ENCODE measurements around the gene MYH1. TPM values are rescaled to one million over a fixed set of nuclear protein-coding genes. Genes with fewer than 3 reads are reported as not detected.

MYH1 gene
- total and polyA plus RNA-seq, 10 of the 15 experiments (the other 5 are each of a cell fraction or from before 2014, with no cell fraction given) = 0.01 TPM; not detected in 9

GRCh38 chr17:10563991-10564660 is 45.8 kb upstream of the MYH1 start:
- RAD21 ChIA-PET (ENCODE audit: unreplicated experiment) = no interaction called here
- CTCF ChIA-PET = interaction anchor here (0.6 kb wide), 1 partner anchor 171 kb away, joined by 4 read pairs; no protein-coding TSS in a partner anchor
- no peak overlapping the region for H3K4me2 ChIP-seq (ENCODE audit: control insufficient read depth, insufficient read depth)
- peaks cover 0 to 2% of the 10 kb centered on the region in 2 experiments; a peak in 2 of 4 replicates for H3K27me3 ChIP-seq (replicated peaks in 1 of 2; ENCODE audit: control insufficient read depth in 2 of 2, insufficient read depth in 2 of 2, low read length in 1 of 2)
- TF ChIP-seq STAT1 (conservative IDR thresholded peaks at IDR 0.05) (no peak), ATF7 (IDR thresholded peaks at IDR 0.05; ENCODE audit: low read depth) (no peak), LARP7 (IDR thresholded peaks at IDR 0.05) (no peak), ZBTB4 (CRISPR knock-in tag; IDR thresholded peaks at IDR 0.05) (no peak), PAX5 (IDR thresholded peaks at IDR 0.05; ENCODE audit: borderline replicate concordance, low read depth, low read length) (no peak), NFYB (IDR thresholded peaks at IDR 0.05; ENCODE audit: insufficient read depth, low read depth, low read length) (no peak), KAT2A (conservative IDR thresholded peaks at IDR 0.05; ENCODE audit: control insufficient read depth, low read depth, low read length) (no peak)
- DNase-seq (ENCODE audit: low read depth, low spot score) = no peak
- H3K4me3 ChIP-seq = no peak overlapping the region
- no peaks in the 10 kb centered on the region for H3K4me1 ChIP-seq (ENCODE audit: control insufficient read depth, insufficient read depth, low read length)
- H3K9ac ChIP-seq (ENCODE audit: control insufficient read depth, insufficient read depth, low read length) = no peak overlapping the region
- no peaks in the 10 kb centered on the region for H3K36me3 ChIP-seq (ENCODE audit: control insufficient read depth in 2 of 2, insufficient read depth in 2 of 2, low read length in 1 of 2)
- H3K9me3 ChIP-seq (replicated peaks; ENCODE audit: control insufficient read depth, insufficient read depth, low read length) = no peaks in the 10 kb centered on the region
- no peak for FAIRE-seq
- H3K27ac ChIP-seq (ENCODE audit: control insufficient read depth, insufficient read depth) = no peak overlapping the region
- intact Hi-C loops (cut with micrococcal nuclease; ENCODE audit: unreplicated experiment) (no loop called here), in situ Hi-C loops (cut with MboI) (no loop called here)
- no peaks in the 10 kb centered on the region for H4K20me1 ChIP-seq (ENCODE audit: control insufficient read depth, insufficient read depth)
- POLR2A ChIA-PET = no interaction called here
- no peak for ATAC-seq
- SMC1A ChIA-PET (ENCODE audit: uncharacterized antibody, unreplicated experiment) = no interaction called here
- 3% methylated on average over 2 of the region's 2 CpGs for WGBS (ENCODE audit: insufficient coverage, insufficient replicate concordance, low lambda C conversion rate, missing lambda C conversion rate)
- BruUV-seq (replicated peaks) = no TSS peak
- H2AFZ ChIP-seq (ENCODE audit: control insufficient read depth, low read depth, low read length) = no peak overlapping the region
- H3K79me2 ChIP-seq (ENCODE audit: control insufficient read depth, insufficient read depth, low read length) = no peaks in the 10 kb centered on the region
